Stromal cell of bone marrow (primary cell): ENCODE measurements around the gene RPEL1.
"Not testable (repeated sequence)": the region's sequence is repeated elsewhere in the genome, so short reads cannot be mapped to it uniquely, and the experiment has no call there.

Experiments
- DNase-seq: peaks from one replicate; pipeline ENCODE4 v3.0.0-alpha.2; 2012; ENCODE audit warnings: low read depth

The RPEL1 gene

DNA sequence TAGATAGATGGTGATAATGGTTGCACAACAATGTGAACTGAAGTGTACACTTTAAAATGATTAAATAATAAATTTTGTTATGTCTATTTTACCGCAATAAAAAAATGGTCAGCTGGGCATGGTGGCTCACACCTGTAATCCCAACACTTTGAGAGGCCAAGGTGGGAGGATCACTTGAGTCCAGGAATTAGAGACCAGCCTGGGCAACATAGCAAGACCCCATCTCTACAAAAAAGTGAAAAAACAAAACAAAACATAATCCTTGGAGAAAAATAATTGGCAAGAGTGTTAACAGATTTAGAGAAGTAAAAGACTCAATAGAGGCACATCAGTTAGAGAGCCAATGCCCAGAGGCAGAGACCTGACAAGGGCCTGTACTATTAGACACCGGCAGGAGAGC lies 9.9 kb upstream of the RPEL1 start:
- no peak for DNase-seq

DNA sequence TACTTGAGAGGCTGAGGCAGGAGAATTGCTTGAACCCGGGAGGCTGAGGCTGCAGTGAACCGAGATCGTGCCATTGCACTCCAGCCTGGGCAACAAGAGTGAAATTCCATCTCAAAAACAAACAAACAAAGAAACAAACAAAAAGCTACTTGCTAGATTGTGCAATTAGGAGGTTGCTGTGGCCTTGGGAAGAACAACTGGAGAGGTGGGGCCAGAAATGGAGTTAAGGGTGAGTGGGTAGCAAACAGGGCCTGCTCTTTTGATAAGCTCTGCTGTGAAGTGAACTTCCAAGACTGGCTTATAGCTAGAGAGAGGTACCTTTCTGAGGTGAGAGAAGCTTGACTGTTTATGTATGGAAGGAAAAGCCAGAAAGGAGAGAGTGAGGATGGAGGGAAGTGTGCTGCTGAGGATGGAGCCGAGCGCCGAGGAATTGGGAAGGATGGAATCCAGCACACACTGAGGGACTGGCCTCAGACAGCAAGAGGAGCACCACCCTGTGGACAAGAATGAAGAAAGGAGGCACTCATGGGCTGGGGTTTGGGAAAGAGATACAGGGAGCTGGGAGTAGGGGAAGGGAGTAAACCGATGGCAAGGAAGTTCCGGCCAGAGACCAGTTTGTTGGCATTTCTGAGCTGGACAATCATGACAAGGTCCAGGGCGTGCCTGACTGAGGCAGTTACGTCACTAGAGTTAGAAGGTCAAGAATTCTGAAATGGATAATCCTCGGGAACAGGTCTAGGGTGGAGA lies 7.0 kb upstream of the RPEL1 start:
- DNase-seq: peak; percentile 54

DNA sequence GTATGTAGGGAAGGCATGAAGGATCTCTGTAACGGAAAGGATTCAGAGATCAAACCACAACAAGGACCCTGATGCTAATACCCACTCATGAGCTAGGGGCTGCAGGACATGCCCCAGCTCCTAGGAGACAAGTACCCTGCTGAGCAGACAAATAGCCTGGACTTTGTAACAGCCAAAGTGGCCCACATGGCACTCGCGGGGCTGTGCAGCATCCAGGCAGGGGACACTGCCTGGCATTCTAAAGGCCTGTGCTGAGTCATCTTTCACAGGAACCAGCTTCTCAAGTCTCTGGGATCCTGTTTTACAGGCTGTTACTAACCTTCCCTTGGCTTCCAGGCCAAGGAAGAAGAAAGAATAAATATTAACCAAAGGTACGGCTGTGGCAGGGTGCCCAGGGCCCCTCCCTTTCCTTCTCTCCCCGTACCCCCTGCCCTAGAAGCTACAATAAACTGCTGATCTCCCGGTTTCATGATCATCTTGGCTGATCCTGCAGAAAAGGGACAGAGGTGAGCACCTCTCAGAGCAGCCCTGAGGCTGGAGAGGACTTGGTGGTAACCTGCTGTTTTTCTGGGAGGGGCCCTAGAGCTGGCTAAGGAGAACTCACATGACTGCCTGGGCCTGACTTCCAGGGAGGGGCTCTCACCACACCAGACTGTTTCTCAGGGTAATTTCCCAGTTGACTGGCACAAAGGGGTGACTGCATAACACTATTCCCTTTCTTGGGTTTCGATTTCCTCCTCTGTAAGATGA lies 4.2 kb upstream of the RPEL1 start:
- DNase-seq: no peak

DNA sequence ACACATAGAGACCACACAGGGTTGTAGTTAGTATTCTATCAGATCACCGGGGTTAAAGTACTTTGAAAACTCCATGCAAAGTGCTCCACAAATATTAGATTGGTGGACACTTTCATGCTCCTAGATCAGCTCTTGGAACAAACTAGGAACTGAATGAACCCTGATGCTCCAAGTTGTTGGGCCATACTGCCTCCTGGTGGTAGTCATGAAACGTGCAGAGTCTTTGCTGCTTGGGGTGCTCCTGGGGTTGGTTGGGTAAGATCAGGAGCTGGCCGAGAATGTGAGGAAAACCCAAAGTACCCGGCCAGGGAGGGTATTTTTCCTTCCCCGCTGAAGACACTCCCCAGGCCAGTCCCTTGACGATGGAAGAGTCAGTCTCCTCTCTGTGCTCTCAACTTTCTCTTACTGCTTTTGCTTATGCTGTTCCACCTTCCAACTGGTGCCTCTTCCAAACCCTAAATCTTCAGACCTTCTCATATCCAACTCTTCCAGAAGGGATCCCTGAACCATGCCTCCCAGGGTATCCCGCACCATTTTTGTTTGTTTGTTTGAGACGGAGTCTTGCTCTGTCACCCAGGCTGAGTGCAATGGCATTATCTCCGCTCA lies 918 bp upstream of the RPEL1 start:
- peak; percentile 72 for DNase-seq

DNA sequence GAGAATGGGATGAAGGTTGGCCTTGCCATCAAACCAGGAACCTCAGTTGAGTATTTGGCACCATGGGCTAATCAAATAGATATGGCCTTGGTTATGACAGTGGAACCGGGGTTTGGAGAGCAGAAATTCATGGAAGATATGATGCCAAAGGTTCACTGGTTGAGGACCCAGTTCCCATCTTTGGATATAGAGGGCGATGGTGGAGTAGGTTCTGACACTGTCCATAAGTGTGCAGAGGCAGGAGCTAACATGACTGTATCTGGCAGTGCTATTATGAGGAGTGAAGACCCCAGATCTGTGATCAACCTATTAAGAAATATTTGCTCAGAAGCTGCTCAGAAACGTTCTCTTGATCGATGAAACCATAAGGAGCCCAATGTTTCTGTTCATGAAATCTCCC lies 637 bp downstream of the RPEL1 start:
- DNase-seq: no peak

DNA sequence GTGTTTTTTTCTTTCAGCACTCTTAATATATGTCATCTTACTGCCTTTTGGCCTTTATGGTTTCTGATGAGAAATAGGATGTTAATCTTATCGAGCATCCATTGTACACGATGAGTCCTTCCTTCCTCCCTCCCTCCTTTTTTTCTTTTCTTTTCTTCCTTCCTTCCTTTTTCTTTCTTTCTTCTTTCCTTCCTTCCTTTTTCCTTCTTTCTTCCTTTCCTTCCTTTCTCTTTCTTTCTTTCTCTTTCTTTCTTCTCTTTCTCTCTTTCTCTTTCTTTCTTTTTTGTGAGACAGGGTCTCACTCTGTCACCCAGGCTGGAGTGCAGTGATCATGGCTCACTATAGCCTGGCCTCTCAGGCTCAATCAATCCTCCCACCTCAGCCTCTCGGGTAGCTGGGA lies 8.4 kb downstream of the RPEL1 start:
- no peak for DNase-seq

DNA sequence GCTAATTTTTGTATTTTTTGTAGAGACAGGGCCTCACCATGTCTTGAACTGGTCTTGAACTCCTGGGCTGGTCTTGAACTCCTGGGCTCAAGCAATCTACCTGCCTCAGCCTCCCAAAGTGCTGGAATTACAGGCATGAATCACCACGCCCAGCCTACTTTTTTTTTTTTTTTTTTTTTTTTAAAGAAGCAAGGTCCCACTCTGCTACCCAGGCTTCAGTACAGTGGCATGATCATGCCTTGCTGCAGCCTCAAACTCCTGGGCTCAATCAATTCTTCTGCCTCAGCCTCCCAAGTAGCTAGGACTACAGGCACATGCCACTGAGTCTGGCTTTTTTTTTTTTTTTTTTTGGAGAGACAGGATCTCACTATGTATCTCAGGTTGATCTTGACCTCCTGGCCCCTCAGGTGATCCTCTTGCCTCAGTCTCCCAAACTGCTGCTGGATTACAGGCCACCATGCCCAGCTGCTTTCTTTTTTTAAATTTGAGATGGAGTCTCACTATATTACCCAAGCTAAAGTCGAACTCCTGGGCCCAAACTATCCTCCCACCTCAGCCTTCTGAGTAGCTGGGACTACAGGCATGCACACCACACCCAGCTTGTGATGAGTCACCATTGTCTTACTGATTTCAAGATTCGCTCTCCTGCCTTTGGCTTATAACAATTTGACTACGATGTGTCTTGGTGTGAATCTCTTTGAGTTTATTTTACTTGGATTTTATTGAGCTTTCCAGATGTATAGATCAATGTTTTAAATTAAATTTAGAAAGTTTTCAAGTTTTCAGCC lies 9.0 kb downstream of the RPEL1 start:
- DNase-seq: no peak

DNA sequence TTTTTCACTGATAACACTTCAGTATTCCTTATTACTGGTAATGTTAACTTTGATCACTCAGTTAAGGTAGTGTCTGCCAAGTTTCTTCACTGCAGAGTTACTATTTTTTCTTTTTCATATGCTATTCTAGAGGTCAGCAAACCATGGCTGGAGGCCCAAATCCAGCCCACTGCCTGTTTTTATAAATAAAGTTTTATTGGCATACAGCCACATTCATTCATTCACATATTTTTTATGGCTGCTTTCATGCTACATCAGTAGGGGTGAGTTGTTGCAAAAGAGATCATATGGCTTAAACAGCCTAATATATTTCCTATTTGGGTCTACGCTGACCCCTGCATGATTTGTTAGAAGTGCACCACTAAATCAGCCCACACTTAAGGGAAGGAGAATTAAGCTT lies 10.9 kb downstream of the RPEL1 start:
- no peak for DNase-seq

DNA sequence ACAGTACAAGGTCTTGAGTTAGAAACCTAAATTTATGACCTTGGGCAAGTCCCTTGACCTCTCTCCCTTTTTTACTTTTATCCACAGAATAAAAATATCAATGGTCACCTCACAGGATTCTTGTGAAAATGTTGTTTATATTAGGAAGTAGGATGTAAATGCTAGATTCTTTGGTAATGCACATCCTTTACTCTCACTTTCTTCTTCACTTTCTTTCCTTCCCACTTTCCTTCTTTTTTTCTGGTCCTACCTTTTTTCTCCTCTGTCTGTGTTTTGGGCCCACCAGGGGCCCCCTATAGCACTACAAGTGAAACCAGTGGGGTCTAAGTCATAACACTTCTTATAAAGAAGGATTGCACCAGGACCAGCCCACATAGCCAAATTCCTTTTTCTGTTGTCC lies 12.1 kb downstream of the RPEL1 start:
- DNase-seq: no peak

DNA sequence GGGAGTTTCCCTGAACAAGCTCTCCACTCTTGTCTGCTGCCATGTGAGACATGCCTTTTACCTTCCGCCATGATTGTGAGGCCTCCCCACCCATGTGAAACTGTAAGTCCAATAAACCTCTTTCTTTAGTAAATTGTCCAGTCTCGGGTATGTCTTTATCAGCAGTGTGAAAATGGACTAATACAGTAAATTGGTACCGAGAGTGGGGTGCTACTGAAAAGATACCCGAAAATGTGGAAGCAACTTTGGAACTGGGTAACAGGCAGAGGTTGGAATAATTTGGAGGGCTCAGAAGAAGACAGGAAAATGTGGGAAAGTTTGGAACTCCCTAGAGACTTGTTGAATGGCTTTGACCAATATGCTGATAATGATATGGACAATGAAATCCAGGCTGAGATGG lies 13.2 kb downstream of the RPEL1 start:
- DNase-seq: not testable (repeated sequence)

DNA sequence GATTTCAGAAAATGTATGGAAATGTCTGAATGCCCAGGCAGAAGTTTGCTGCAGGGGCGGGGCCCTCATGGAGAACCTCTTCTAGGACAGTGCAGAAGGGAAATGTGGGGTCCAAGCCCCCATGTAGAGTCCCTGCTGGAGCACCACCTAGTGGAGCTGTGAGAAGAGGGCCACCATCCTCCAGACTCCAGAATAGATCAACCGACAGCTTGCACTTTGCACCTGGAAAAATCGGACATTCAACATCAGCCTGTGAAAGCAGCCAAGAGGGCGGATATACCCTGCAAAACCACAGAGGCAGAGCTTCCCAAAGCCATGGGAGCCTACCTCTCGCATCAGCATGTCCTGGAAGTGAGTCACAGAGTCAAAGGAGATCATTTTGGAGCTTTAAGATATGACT lies 14.3 kb downstream of the RPEL1 start:
- no peak for DNase-seq

DNA sequence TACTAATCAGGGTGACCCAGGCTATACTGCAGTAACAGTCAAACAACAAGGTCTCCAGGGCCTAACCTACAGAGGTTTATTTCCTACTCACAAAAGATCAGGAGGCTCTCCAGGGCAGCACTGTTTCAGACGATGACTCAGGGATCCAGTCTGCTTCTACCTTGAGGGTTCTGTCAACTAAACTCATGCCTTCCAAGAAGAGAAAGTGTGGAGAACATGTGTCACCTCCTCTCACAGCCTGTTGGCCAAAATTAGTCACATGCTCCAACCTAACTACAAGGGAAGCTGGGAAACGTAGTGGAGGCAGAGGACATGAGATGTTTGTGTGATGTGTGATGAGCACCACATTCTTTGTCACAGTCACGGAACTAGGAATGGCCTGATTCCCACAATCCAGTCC lies 16.5 kb downstream of the RPEL1 start:
- DNase-seq: no peak

DNA sequence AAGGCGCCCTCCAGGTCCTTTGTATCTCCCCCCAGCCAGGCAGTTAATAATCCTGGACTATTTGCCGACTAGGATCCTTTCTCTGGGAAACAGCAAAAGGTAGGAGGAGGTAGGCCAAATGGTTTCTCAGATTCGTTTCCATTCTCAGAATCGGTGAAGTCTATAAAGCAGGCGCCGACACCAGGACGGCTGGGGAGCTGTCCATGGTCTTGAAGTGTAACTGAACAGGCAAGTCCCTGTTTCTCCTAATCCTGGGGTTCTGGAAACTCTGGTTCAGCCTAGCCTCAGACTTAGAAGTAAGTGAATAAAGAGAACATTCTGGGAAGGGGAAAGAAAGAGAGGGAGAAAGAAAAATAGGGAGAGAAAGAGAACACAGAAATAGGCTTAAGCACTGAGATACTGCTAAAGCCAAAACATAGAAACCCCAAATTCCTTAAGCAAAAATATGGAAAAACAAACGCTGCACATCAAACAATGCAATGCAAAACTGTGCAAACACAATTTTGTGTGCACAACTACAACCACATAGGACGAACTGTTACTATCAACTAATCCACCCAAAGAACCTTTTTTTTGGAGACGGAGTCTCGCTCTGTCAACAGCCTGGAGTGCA lies 20.1 kb downstream of the RPEL1 start:
- DNase-seq: peak; percentile 61

DNA sequence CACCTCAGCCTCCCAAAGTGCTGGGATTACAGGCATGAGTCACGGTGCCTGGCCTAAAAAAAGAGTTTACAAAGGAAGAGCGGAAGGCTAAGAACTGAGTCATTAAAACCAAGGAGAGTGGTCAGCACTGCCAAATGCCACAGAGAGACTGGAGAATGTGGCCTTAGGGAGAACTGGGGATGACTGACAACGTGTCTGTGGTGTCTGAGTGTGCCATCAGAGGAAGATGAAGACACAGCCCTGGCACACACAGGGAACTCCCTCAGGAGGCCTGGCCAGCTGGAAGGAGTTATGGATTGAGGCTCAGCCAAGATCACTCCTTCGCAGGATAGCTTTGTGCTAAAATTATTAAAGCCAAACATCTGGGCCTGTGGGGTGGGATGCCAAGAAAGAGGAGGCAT lies 27.4 kb downstream of the RPEL1 start:
- DNase-seq: peak; percentile 99

DNA sequence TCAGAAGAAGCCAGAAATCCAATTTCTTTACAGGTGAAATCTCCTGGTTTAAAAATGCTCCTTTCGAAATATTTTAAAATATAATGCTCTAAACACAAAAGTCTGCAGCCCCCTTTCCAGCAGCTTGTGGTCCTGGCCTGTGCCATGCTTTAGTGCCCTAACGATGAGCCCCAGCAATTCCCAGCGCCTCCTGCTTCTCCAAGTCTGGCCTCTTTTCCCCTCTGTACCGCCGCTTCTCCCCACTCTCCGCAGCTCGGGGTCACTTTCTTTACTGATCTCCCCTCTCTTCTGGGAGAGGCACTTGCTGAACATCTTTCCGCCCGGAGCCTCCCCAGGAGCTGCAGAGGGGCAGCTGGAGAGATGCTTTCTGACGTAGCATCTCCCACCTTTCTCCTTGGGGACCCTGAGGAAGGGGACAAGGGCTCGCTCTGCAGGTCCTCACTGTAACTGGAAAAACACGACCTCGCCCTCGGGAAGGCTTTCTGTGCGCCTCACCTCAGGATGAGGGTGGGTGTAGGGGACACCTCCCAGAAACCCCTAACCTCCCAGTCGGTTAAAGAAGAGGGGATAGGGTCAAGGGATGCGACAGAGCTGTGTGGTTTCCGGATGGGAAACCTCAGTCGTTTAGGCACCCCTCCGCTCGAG lies 30.7 kb downstream of the RPEL1 start:
- no peak for DNase-seq

DNA sequence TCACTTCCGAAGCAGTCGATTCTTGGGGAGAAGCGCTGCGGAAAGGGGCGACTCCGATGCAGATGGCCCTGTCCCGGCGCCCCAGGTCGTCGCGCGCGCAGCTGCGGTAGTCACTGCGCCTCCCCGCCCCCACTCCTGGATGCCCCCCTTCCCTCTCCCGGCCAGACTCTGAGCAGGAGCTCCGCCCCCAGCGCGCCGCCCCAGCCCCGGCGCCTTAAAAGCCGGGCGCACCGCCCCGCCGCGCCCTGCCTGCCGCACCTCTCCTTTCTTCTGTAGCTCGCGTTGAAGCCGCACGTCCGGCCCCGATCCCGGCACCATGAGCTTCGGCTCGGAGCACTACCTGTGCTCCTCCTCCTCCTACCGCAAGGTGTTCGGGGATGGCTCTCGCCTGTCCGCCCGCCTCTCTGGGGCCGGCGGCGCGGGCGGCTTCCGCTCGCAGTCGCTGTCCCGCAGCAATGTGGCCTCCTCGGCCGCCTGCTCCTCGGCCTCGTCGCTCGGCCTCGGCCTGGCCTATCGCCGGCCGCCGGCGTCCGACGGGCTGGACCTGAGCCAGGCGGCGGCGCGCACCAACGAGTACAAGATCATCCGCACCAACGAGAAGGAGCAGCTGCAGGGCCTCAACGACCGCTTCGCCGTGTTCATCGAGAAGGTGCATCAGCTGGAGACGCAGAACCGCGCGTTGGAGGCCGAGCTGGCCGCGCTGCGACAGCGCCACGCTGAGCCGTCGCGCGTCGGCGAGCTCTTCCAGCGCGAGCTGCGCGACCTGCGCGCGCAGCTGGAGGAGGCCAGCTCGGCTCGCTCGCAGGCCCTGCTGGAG lies 31.4 kb downstream of the RPEL1 start, which contains the start of gene INA:
Gene INA (plus strand): TSS at position 243 of the 817 bp plus-strand sequence. CDS start 74 bp downstream, at position 317.
- DNase-seq: no peak

DNA sequence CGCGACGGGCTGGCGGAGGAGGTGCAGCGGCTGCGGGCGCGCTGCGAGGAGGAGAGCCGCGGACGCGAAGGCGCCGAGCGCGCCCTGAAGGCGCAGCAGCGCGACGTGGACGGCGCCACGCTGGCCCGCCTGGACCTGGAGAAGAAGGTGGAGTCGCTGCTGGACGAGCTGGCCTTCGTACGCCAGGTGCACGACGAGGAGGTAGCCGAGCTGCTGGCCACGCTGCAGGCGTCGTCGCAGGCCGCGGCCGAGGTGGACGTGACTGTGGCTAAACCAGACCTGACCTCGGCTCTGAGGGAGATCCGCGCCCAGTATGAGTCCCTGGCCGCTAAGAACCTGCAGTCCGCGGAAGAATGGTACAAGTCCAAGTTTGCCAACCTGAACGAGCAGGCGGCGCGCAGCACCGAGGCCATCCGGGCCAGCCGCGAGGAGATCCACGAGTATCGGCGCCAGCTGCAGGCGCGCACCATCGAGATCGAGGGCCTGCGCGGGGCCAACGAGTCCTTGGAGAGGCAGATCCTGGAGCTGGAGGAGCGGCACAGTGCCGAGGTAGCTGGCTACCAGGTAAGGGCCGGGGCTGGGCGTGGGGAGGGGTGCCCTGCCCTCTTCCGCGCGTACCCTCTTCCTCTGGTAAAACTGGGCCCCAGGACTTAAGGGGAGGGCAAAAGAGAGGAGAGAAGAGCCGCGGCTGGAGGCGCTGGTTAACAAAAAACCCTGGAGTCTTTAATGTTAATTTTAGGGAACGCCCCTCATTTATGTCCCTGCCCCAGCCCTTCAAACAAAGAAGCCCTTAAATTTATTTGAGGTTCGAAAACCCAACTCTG lies 32.2 kb downstream of the RPEL1 start:
- DNase-seq: no peak

DNA sequence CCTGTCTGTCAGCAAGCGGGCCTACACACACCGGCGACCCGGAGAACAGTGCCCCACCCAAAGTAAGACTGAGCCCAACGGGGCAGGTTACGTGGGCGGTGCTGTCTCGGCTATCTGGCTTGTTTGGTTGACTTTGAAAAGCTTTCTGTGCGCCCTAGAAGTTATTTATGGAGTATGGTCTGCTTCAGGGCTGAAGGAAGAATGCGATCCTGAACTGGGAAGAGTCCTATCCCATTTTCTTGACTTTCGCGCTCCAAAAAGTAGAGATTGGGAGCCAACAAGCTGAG lies 32.8 kb downstream of the RPEL1 start:
- DNase-seq: no peak

DNA sequence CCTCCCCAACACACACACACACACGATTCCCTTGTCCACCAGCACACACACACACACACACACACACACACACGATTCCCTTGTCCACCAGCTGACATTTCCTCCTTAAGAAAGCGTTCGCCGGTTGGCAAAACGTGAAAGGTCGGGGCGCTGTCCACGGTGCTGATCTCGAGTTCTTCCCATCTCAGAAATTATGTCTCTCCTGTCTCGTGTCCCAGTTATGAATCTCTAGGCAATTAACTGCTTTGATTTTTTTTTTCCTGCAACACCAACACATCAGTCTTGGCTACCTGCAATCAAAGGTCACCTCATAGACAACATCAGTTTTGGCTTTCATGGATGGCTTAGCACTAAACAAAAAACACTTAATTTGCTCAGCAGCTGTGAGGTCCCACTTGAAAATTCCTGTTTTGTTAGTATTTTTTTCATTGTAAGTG lies 33.2 kb downstream of the RPEL1 start:
- DNase-seq: no peak

DNA sequence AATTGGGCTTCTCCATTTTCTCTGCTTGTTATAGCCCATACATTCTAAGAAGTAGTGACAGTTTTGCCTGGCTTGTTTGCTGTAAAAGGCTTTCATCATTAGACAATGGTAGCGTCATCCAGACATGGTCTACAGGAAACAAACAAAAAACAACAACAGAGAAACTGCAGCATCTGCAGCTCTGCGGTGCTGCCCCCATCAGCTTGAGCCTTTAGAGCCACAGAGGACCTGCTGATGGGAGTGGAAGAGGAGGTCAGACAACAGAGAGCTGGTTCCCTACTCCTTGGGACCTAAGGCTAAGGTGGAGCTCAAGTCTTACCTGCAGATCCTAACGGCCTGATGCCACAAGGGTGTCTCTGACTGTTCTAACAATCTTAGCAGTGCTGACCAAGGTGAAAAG lies 34.3 kb downstream of the RPEL1 start:
- no peak for DNase-seq
